ENCODE results near the gene KCNQ2.

GRCh38 chr20:63386491-63386890, 86.0 kb downstream of the KCNQ2 start:
- TF ChIP-seq, protein P1, sequence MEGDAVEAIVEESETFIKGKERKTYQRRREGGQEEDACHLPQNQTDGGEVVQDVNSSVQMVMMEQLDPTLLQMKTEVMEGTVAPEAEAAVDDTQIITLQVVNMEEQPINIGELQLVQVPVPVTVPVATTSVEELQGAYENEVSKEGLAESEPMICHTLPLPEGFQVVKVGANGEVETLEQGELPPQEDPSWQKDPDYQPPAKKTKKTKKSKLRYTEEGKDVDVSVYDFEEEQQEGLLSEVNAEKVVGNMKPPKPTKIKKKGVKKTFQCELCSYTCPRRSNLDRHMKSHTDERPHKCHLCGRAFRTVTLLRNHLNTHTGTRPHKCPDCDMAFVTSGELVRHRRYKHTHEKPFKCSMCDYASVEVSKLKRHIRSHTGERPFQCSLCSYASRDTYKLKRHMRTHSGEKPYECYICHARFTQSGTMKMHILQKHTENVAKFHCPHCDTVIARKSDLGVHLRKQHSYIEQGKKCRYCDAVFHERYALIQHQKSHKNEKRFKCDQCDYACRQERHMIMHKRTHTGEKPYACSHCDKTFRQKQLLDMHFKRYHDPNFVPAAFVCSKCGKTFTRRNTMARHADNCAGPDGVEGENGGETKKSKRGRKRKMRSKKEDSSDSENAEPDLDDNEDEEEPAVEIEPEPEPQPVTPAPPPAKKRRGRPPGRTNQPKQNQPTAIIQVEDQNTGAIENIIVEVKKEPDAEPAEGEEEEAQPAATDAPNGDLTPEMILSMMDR (IDR thresholded peaks at IDR 0.05) = no peak
- TF ChIP-seq POLR2A (IDR thresholded peaks at IDR 0.05) = no peak
